ENCODE results near the gene RTTN. TPM values are rescaled to one million over a fixed set of nuclear protein-coding genes. Genes with fewer than 3 reads are reported as not detected.
"Not testable (repeated sequence)": the region's sequence is repeated elsewhere in the genome, so short reads cannot be mapped to it uniquely, and the experiment has no call there.

RTTN gene
- total and polyA plus RNA-seq, 2 donors (not counting 3 experiments of a cell fraction or from before 2014, with no cell fraction given) = 3.1 to 17.4 TPM

DNA sequence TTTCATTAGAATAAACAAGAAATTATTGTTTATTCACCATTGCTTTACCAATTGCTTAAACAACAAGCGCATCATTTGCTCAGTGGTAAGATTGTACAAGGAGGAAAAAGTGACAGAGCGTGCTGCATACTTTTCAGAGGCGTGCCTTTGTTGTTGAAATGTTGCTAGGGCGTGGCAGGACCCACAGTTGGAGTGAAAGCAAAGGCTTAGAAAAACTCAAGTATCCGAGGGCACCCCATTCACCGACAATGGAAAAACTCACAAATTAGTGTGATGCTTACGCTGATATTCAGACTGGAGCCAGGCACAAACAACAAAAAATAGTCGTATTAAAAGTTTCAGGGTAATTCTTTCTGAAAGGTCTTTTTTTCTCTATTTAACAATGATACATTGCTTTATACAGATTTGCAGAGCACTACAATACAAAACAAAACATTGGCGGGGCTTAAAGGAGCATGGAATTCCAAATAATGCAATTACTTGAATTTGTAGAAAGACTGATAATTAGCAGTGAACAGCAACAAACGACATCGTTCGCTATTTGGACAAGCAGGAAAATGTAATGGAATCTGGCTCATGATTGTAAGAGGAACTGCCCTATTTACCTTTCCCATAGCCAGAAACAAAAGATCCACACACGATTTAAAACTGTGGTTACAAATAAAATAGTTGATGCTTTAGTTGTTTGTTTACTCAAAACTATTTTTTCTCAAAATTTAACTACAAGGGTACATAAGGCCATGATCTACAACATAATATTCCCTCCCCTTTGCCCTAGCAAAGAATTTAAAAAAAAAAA is 37.8 kb upstream of the RTTN start:
- H3K9ac ChIP-seq (replicated peaks; ENCODE audit: extremely low read depth, insufficient read depth, low read length) = no peak overlapping the region
- no peak for TF ChIP-seq JUN (IDR thresholded peaks at IDR 0.05; ENCODE audit: borderline replicate concordance, insufficient read depth, insufficient read length, low read depth)
- no peak for TF ChIP-seq GATA2 (IDR thresholded peaks at IDR 0.05; ENCODE audit: insufficient read depth, insufficient read length, low read depth, low read length)
- BruUV-seq (replicated peaks) = no TSS peak
- H3K9me3 ChIP-seq (replicated peaks; ENCODE audit: control insufficient read depth, insufficient read depth, low read length) = no peaks in the 10 kb centered on the region
- no peaks in the 10 kb centered on the region for H4K20me1 ChIP-seq (replicated peaks; ENCODE audit: control insufficient read depth, extremely low read depth, insufficient read depth, low read length)
- H3K27ac ChIP-seq (ENCODE audit: insufficient read depth, low read depth, low read length) = no peak overlapping the region
- no peaks in the 10 kb centered on the region for H3K79me2 ChIP-seq (ENCODE audit: control insufficient read depth, insufficient read depth, low read length)
- intact Hi-C loops (cut with micrococcal nuclease) = no loop called here
- H3K4me2 ChIP-seq (ENCODE audit: insufficient read depth, low read length) = peak overlapping the region; percentile 55
- no peaks in the 10 kb centered on the region for H3K4me1 ChIP-seq (ENCODE audit: control insufficient read depth, extremely low read depth, insufficient read depth, low read length)
- POLR2A ChIA-PET = no interaction called here
- DNase-seq (ENCODE audit: low read depth, low spot score) (peak; percentile 22), FAIRE-seq (no peak)
- H2AFZ ChIP-seq (ENCODE audit: low read depth, low read length) = peak overlapping the region; percentile 45
- H3K36me3 ChIP-seq (ENCODE audit: control insufficient read depth in 2 of 2, extremely low read depth in 1 of 2, insufficient read depth in 2 of 2, low read length in 2 of 2) = no peaks in the 10 kb centered on the region
- dilution Hi-C loops (cut with MboI; ENCODE audit: extremely low pct_ligation_motif_present, low sequenced_read_pairs) = no loop called here
- no peak overlapping the region for H3K4me3 ChIP-seq (replicated peaks in 1 of 3; ENCODE audit: insufficient read depth in 1 of 3, low read depth in 1 of 3, low read length in 3 of 3)
- CTCF ChIA-PET = no interaction called here
- H3K27me3 ChIP-seq (ENCODE audit: control insufficient read depth in 2 of 2, insufficient read depth in 2 of 2, low read length in 2 of 2) = peaks cover 4 to 12% of the 10 kb centered on the region in 2 experiments
- H3K9me1 ChIP-seq (replicated peaks; ENCODE audit: control insufficient read depth, extremely low read depth, insufficient read depth, low read length) = no peaks in the 10 kb centered on the region

DNA sequence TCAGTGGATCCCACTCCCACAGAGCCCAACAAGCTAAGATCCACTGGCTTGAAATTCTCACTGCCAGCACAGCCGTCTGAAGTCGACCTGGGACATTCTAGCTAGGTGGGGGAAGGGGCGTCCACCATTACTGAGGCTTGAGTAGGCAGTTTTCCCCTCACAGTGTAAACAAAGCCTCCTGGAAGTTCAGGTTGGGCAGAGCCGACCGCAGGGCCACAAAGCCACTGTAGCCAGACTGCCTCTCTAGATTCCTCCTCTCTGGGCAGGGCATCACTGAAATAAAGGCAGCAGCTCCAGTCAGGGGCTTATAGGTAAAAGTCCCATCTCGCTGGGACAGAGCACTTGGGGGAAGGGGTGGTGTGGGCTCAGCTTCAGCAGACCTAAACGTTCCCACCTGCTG is 31.4 kb upstream of the RTTN start:
- H3K4me2 ChIP-seq (ENCODE audit: insufficient read depth, low read length); DNase-seq (ENCODE audit: low read depth, low spot score); intact Hi-C loops (cut with micrococcal nuclease); H2AFZ ChIP-seq (ENCODE audit: low read depth, low read length); H3K79me2 ChIP-seq (ENCODE audit: control insufficient read depth, insufficient read depth, low read length); H3K4me1 ChIP-seq (ENCODE audit: control insufficient read depth, extremely low read depth, insufficient read depth, low read length); H3K9ac ChIP-seq (replicated peaks; ENCODE audit: extremely low read depth, insufficient read depth, low read length); POLR2A ChIA-PET; H3K4me3 ChIP-seq (replicated peaks in 1 of 3; ENCODE audit: insufficient read depth in 1 of 3, low read depth in 1 of 3, low read length in 3 of 3); BruUV-seq (replicated peaks); H3K27me3 ChIP-seq (ENCODE audit: control insufficient read depth in 2 of 2, insufficient read depth in 2 of 2, low read length in 2 of 2); H3K9me3 ChIP-seq (replicated peaks; ENCODE audit: control insufficient read depth, insufficient read depth, low read length); CTCF ChIA-PET; H4K20me1 ChIP-seq (replicated peaks; ENCODE audit: control insufficient read depth, extremely low read depth, insufficient read depth, low read length); H3K36me3 ChIP-seq (ENCODE audit: control insufficient read depth in 2 of 2, extremely low read depth in 1 of 2, insufficient read depth in 2 of 2, low read length in 2 of 2); dilution Hi-C loops (cut with MboI; ENCODE audit: extremely low pct_ligation_motif_present, low sequenced_read_pairs); FAIRE-seq; H3K9me1 ChIP-seq (replicated peaks; ENCODE audit: control insufficient read depth, extremely low read depth, insufficient read depth, low read length); H3K27ac ChIP-seq (ENCODE audit: insufficient read depth, low read depth, low read length): not testable (repeated sequence)
